Thoracic aorta (tissue), 2 donors: ENCODE results near the gene GPC3. TPM values are rescaled to one million over a fixed set of nuclear protein-coding genes. Genes with fewer than 3 reads are reported as not detected.

ENCODE experiments used
- ATAC-seq: fragments of 150-250 bp; one replicate; pipeline ENCODE4 v1.8.0; 2017; ENCODE audit warnings: low read depth; ENCODE audit not compliant: insufficient number of reproducible peaks, low FRiP score
- DNase-seq: peaks from one replicate; pipeline ENCODE4 v3.0.0-alpha.2; 2020; ENCODE audit warnings: low spot score
- H3K27ac ChIP-seq, 2 donors: fragments of 200-600 bp; sonication (generic); 1 replicate in 1 of 2; 2 replicates in 1 of 2; pipeline ENCODE4 v1.5.1; 2016; ENCODE audit warnings: mild to moderate bottlenecking in 2 of 2, moderate library complexity in 2 of 2
- H3K27me3 ChIP-seq: fragments of 200-600 bp; sonication (generic); replicated peaks from 2 replicates; pipeline ENCODE4 v1.6.0; 2016; ENCODE audit warnings: mild to moderate bottlenecking; ENCODE audit not compliant: insufficient read depth
- H3K36me3 ChIP-seq: fragments of 200-600 bp; sonication (generic); one replicate; pipeline ENCODE4 v1.5.1; 2016
- H3K4me1 ChIP-seq, 2 donors: fragments of 200-600 bp; sonication (generic); 1 replicate in 1 of 2; 2 replicates in 1 of 2; pipeline versions ENCODE4 v1.5.1 to v1.6.0; 2016; ENCODE audit warnings: low read depth in 2 of 2, mild to moderate bottlenecking in 1 of 2; ENCODE audit not compliant: control insufficient read depth in 1 of 2
- H3K4me3 ChIP-seq: fragments of 200-600 bp; sonication (generic); 2 replicates; pipeline ENCODE4 v1.5.1; 2016; ENCODE audit warnings: mild to moderate bottlenecking
- H3K9me3 ChIP-seq: fragments of 200-600 bp; sonication (generic); 2 replicates; pipeline ENCODE4 v1.5.1; 2016
- total RNA-seq, 2 donors: library from RNA; depleted of rRNA; stranded (reverse); fragments of >200 nt; gene quantifications; one replicate each; pipeline versions ENCODE4 v1.1.0 to v1.2.3, GENCODE V29; 2016
- TF ChIP-seq, protein P1 (sequence below): fragments of 200-600 bp; sonication (generic); IDR thresholded peaks from one replicate; pipeline ENCODE4 v1.5.1; 2019; ENCODE audit warnings: antibody characterized with exemption

GPC3 gene
- total RNA-seq, 2 donors from 2014 or later = 2.6 to 5.6 TPM

DNA sequence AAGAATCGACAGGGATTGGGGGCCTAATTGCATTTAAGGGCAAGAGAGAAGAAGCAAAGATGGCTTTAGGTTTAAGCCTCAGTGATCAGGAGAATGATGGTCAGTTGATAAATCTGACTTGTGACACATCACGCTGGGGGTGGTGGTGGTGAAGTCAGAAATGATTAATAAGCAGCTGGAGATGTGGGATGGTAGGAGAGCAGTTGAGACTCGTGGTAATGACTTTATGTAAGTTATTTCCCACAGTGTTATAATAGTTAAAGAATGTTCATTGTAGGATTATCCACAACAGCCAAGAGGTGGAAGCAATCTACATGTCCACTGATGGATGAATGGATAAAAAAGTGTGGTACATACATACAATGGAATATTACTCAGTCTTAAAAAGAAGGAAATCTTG is 391.2 kb downstream of the GPC3 start:
- DNase-seq (no peak), ATAC-seq (no peak)
- H3K27me3 ChIP-seq = no peaks in the 10 kb centered on the region
- no peak overlapping the region for H3K27ac ChIP-seq
- H3K9me3 ChIP-seq = no peaks in the 10 kb centered on the region
- TF ChIP-seq, protein P1, sequence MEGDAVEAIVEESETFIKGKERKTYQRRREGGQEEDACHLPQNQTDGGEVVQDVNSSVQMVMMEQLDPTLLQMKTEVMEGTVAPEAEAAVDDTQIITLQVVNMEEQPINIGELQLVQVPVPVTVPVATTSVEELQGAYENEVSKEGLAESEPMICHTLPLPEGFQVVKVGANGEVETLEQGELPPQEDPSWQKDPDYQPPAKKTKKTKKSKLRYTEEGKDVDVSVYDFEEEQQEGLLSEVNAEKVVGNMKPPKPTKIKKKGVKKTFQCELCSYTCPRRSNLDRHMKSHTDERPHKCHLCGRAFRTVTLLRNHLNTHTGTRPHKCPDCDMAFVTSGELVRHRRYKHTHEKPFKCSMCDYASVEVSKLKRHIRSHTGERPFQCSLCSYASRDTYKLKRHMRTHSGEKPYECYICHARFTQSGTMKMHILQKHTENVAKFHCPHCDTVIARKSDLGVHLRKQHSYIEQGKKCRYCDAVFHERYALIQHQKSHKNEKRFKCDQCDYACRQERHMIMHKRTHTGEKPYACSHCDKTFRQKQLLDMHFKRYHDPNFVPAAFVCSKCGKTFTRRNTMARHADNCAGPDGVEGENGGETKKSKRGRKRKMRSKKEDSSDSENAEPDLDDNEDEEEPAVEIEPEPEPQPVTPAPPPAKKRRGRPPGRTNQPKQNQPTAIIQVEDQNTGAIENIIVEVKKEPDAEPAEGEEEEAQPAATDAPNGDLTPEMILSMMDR = no peak
- no peaks in the 10 kb centered on the region for H3K36me3 ChIP-seq
- H3K4me3 ChIP-seq = no peak overlapping the region
- no peaks in the 10 kb centered on the region for H3K4me1 ChIP-seq

DNA sequence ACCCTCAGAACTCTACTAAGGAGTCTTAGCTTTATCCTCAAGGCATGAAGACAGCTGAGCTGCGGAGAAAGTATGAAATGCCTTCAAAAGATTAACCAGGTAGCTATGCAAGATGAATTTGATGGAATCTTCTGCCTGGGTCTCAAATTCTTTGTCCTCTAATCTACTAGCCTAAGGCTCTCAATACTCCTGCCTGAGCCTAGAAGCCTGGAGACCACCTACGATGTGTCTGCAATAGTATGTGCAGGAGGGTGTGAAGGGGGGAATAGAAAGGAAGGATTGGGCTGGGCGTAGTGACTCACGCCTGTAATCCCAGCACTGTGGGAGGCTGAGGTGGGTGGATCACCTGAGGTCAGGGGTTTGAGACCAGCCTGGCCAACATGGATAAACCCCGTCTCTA is 391.9 kb downstream of the GPC3 start:
- TF ChIP-seq, protein P1 = no peak

DNA sequence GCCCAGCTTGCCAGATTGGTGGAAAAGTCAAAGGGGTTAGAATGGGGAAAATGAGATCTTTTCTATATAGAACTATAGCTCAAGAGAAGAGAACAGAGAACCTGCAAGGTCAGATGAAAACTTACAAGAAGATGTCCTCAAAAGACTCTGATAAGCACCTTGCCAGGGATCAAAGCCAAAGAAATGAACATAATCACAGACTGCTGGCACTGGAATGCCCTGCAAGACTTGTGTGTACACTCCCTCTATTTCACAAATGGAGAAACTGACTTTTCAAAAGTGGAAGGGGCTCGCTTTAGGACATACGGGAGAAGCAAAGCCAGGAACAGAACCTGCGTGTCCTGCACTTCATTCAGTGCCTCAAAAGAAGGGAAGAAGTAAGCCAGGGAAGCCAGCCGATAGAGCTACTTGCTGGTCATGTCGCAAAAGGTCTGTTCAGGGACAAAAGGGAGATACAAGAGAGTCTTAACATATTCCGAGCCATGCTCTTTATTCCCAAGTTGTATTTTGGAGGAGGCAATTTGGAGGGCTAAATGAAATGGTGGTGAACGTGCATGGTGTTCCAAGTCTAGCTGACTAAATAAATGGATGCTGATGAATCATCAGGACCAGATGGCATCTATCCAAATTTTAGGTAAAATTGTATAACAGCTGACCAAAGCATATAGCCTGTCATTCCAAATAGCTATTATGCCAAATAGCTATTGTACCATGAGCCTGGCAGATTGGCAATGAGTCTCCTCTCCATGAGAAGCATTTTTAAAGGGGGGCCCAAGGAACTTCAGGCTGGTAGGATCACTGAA is 394.5 kb downstream of the GPC3 start:
- Histone ChIP-seq H3K36me3 (no peaks in the 10 kb centered on the region), H3K4me3 (no peak overlapping the region), H3K4me1 (no peaks in the 10 kb centered on the region), H3K9me3 (no peaks in the 10 kb centered on the region), H3K27me3 (no peaks in the 10 kb centered on the region), H3K27ac (no peak overlapping the region)
- DNase-seq (no peak), ATAC-seq (no peak)
- TF ChIP-seq, protein P1 = no peak

More for the DNA sequence above, 391.9 kb downstream of the GPC3 start:
- ATAC-seq (no peak), DNase-seq (no peak)
- Histone ChIP-seq H3K36me3 (no peaks in the 10 kb centered on the region), H3K4me3 (no peak overlapping the region), H3K4me1 (no peaks in the 10 kb centered on the region), H3K27me3 (no peaks in the 10 kb centered on the region), H3K9me3 (no peaks in the 10 kb centered on the region), H3K27ac (no peak overlapping the region)

DNA sequence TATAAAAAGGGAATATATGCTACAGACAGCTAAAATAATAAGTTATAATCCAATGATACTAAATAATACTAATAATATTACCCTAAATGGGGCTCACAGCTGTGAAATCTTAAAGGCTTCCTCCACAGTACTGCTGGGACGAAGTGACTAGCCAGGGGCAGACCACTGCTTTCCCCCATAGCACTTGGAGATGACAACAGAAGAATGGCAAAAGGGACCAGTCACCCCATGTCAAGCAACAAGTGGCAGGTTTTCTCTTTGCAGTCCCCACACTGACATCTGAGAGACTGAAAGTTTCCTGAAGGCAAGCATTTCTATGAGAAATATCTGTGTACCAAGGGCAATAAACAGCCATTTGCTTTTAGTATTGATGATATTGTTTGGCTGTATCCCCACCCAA is 396.6 kb downstream of the GPC3 start:
- ATAC-seq (no peak), DNase-seq (no peak)
- no peak overlapping the region for H3K27ac ChIP-seq
- H3K9me3 ChIP-seq = no peaks in the 10 kb centered on the region
- no peak overlapping the region for H3K4me3 ChIP-seq
- H3K4me1 ChIP-seq = no peaks in the 10 kb centered on the region
- no peaks in the 10 kb centered on the region for H3K27me3 ChIP-seq
- TF ChIP-seq, protein P1 = no peak
- no peaks in the 10 kb centered on the region for H3K36me3 ChIP-seq

DNA sequence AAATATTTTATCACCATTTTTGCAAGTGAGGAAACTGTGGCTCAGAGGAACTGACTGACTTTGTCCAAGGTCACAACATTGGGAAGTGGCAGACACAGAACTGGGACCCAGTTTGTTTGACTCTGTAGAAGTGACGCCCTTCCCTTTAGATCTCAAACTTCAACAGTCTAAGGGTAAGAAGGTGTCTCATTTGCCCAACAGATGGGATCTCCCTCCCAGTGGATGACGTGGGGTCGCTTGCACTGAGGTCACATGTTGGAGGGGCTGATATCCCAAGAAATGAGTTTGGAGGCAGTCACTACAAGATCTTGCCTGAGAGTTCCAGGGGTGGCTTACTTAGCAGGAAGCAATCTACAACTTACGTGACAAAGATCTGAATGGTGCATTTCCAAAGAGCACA is 397.6 kb downstream of the GPC3 start:
- ATAC-seq (no peak), DNase-seq (no peak)
- no peaks in the 10 kb centered on the region for H3K4me1 ChIP-seq
- no peaks in the 10 kb centered on the region for H3K36me3 ChIP-seq
- no peaks in the 10 kb centered on the region for H3K9me3 ChIP-seq
- TF ChIP-seq, protein P1 = no peak
- no peaks in the 10 kb centered on the region for H3K27me3 ChIP-seq
- no peak overlapping the region for H3K4me3 ChIP-seq
- H3K27ac ChIP-seq = no peak overlapping the region
